ENCODE measurements around the gene ZBTB20. TPM values are rescaled to one million over a fixed set of nuclear protein-coding genes. Genes with fewer than 3 reads are reported as not detected.

Gene ZBTB20
- total and polyA plus RNA-seq, 2 donors (not counting 1 experiment from before 2014, with no cell fraction given), result 4.0 to 123 TPM

GRCh38 chr3:114762144-114762543, 384.9 kb downstream of the ZBTB20 start:
- no peak for DNase-seq
- H3K27ac ChIP-seq (ENCODE audit: low read length in 2 of 2), result no peak overlapping the region
- no peak overlapping the region for H3K4me2 ChIP-seq (replicated peaks; ENCODE audit: low read depth, low read length, poor library complexity, severe bottlenecking)
- no peak overlapping the region for H2AFZ ChIP-seq (ENCODE audit: insufficient read depth, low read depth, low read length, poor library complexity, severe bottlenecking)
- TF ChIP-seq, protein P1, sequence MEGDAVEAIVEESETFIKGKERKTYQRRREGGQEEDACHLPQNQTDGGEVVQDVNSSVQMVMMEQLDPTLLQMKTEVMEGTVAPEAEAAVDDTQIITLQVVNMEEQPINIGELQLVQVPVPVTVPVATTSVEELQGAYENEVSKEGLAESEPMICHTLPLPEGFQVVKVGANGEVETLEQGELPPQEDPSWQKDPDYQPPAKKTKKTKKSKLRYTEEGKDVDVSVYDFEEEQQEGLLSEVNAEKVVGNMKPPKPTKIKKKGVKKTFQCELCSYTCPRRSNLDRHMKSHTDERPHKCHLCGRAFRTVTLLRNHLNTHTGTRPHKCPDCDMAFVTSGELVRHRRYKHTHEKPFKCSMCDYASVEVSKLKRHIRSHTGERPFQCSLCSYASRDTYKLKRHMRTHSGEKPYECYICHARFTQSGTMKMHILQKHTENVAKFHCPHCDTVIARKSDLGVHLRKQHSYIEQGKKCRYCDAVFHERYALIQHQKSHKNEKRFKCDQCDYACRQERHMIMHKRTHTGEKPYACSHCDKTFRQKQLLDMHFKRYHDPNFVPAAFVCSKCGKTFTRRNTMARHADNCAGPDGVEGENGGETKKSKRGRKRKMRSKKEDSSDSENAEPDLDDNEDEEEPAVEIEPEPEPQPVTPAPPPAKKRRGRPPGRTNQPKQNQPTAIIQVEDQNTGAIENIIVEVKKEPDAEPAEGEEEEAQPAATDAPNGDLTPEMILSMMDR (IDR thresholded peaks at IDR 0.05), result no peak
- no peak for TF ChIP-seq EZH2 (IDR thresholded peaks at IDR 0.05; ENCODE audit: borderline replicate concordance, insufficient read depth, low read depth, low read length, poor library complexity, severe bottlenecking)
- Mint-ChIP-seq H3K27me3 (no peaks in the 10 kb centered on the region), H3K9me3 (ENCODE audit: insufficient read depth) (no peaks in the 10 kb centered on the region), H3K4me3 (no peak overlapping the region), H3K27ac (no peak overlapping the region), H3K4me1 (peaks cover 14% of the 10 kb centered on the region)
- no peak overlapping the region for H3K4me3 ChIP-seq (ENCODE audit: control extremely low read depth in 1 of 5, extremely low read depth in 1 of 5, insufficient read depth in 1 of 5, low read depth in 2 of 5, low read length in 4 of 5)
- H3K4me1 ChIP-seq (ENCODE audit: control insufficient read depth in 2 of 2, insufficient read depth in 2 of 2, low read length in 2 of 2), result no peaks in the 10 kb centered on the region
- WGBS (ENCODE audit: insufficient coverage), result no CpG with 5 or more reads among the region's 1 CpG
- H3K27me3 ChIP-seq (replicated peaks in 1 of 4; ENCODE audit: control extremely low read depth in 1 of 4, control insufficient read depth in 3 of 4, insufficient read depth in 4 of 4, low read length in 3 of 4), result no peaks in the 10 kb centered on the region
- H3K36me3 ChIP-seq (replicated peaks in 1 of 2; ENCODE audit: control extremely low read depth in 1 of 2, control insufficient read depth in 1 of 2, extremely low read depth in 1 of 2, insufficient read depth in 2 of 2, low read length in 1 of 2), result peaks cover 0 to 1% of the 10 kb centered on the region in 2 experiments
- no peaks in the 10 kb centered on the region for H3K9me3 ChIP-seq (ENCODE audit: control extremely low read depth in 1 of 3, control insufficient read depth in 2 of 3, insufficient read depth in 1 of 3, low read length in 2 of 3)
- H3K9ac ChIP-seq (ENCODE audit: low read length), result no peak overlapping the region
- intact Hi-C loops (cut with micrococcal nuclease), result no loop called here
- no peak for ATAC-seq (ENCODE audit: low read depth)
- no peaks in the 10 kb centered on the region for H4K20me1 ChIP-seq (ENCODE audit: control insufficient read depth, insufficient read depth, low read length, poor library complexity, severe bottlenecking)
- no peaks in the 10 kb centered on the region for H3K79me2 ChIP-seq (ENCODE audit: control insufficient read depth, insufficient read depth, low read length)
- ChIA-PET POLR2A (no interaction called here), CTCF (interaction anchor here (0.7 kb wide), 1 partner anchor 19 kb away, joined by 3 read pairs; no protein-coding TSS in a partner anchor)

DNA sequence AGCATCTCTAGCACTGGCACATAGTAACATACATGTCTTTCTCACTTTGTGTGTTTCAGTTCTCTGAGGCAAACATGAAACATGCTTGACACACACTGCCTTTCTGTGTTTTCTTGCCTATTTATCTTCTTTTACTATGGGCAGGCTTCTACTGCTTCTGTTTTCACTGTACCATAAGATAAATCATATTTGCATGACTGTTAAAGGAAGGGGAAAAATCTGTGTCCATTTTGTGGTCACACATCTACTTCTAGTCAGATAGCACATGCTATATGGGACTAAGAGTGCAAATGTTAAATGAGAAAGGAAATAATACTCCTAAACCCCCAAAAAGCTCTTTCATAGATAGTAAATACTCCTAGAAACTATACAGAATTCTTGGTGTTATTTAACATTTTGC, 386.4 kb downstream of the ZBTB20 start:
- Histone ChIP-seq H3K4me2 (replicated peaks; ENCODE audit: low read depth, low read length, poor library complexity, severe bottlenecking) (no peak overlapping the region), H3K4me1 (ENCODE audit: control insufficient read depth in 2 of 2, insufficient read depth in 2 of 2, low read length in 2 of 2) (peaks cover 0 to 7% of the 10 kb centered on the region in 2 donors), H3K79me2 (ENCODE audit: control insufficient read depth, insufficient read depth, low read length) (no peaks in the 10 kb centered on the region), H3K27me3 (replicated peaks in 1 of 4; ENCODE audit: control extremely low read depth in 1 of 4, control insufficient read depth in 3 of 4, insufficient read depth in 4 of 4, low read length in 3 of 4) (no peaks in the 10 kb centered on the region), H4K20me1 (ENCODE audit: control insufficient read depth, insufficient read depth, low read length, poor library complexity, severe bottlenecking) (no peaks in the 10 kb centered on the region), H2AFZ (ENCODE audit: insufficient read depth, low read depth, low read length, poor library complexity, severe bottlenecking) (no peak overlapping the region), H3K27ac (ENCODE audit: low read length in 2 of 2) (no peak overlapping the region), H3K9ac (ENCODE audit: low read length) (no peak overlapping the region), H3K4me3 (ENCODE audit: control extremely low read depth in 1 of 5, extremely low read depth in 1 of 5, insufficient read depth in 1 of 5, low read depth in 2 of 5, low read length in 4 of 5) (no peak overlapping the region), H3K9me3 (ENCODE audit: control extremely low read depth in 1 of 3, control insufficient read depth in 2 of 3, insufficient read depth in 1 of 3, low read length in 2 of 3) (no peaks in the 10 kb centered on the region), H3K36me3 (replicated peaks in 1 of 2; ENCODE audit: control extremely low read depth in 1 of 2, control insufficient read depth in 1 of 2, extremely low read depth in 1 of 2, insufficient read depth in 2 of 2, low read length in 1 of 2) (peaks cover 0 to 1% of the 10 kb centered on the region in 2 experiments)
- H3K27ac Mint-ChIP-seq, result no peak overlapping the region
- CTCF ChIA-PET, result no interaction called here
- peaks cover 21% of the 10 kb centered on the region for H3K4me1 Mint-ChIP-seq
- no peaks in the 10 kb centered on the region for H3K9me3 Mint-ChIP-seq (ENCODE audit: insufficient read depth)
- no peak overlapping the region for H3K4me3 Mint-ChIP-seq
- ATAC-seq (ENCODE audit: low read depth) (no peak), DNase-seq (no peak)
- TF ChIP-seq, protein P1 (IDR thresholded peaks at IDR 0.05), result no peak
- no peak for TF ChIP-seq EZH2 (IDR thresholded peaks at IDR 0.05; ENCODE audit: borderline replicate concordance, insufficient read depth, low read depth, low read length, poor library complexity, severe bottlenecking)
- POLR2A ChIA-PET, result no interaction called here
- no peaks in the 10 kb centered on the region for H3K27me3 Mint-ChIP-seq
- intact Hi-C loops (cut with micrococcal nuclease), result no loop called here

Data from B cell (primary cell).